GM12891 (cell line): ENCODE results near the gene SOX12.

Source experiments
- PAX5 ChIP-seq: IDR thresholded peaks from 2 replicates; pipeline ENCODE4 v1.6.1; 2011; ENCODE audit warnings: low read length, moderate library complexity, mild to moderate bottlenecking; ENCODE audit not compliant: insufficient read depth, severe bottlenecking
- POLR2A ChIP-seq: IDR thresholded peaks from 2 replicates; pipeline ENCODE4 v1.6.1; 2011; ENCODE audit warnings: low read depth, low read length, control low read depth
- POLR2AphosphoS5 ChIP-seq: IDR thresholded peaks from 2 replicates; pipeline ENCODE4 v1.6.1; 2011; ENCODE audit warnings: low read depth, low read length, control low read depth
- TAF1 ChIP-seq: IDR thresholded peaks from 2 replicates; pipeline ENCODE4 v1.6.1; 2011; ENCODE audit warnings: low read depth, low read length, control low read depth

DNA sequence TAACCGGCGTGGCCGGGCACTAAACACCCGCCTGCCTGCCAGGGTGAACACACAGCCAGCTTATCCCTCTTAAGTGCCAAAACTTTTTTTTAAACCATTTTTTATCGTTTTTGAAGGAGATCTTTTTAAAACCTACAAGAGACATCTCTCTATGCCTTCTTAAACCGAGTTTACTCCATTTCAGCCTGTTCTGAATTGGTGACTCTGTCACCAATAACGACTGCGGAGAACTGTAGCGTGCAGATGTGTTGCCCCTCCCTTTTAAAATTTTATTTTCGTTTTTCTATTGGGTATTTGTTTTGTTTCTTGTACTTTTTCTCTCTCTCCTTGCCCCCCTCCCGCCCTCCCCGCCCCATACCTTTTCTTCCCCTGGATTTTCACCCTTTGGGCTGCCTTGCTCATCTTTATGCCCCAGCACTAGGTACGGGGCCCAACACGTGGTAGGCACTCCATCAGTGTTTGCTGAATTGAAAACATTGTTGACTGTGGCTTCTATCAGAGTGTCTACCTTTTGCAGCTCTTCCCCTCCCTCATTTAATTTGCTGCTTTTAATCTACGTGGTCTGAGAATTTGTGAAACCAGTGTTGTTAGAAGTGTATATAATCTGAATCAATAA lies 26.5 kb upstream of the SOX12 start:
- TF ChIP-seq POLR2A (no peak; the same call in 1 of the 2 replicates), POLR2AphosphoS5 (no peak), TAF1 (0 out of 2 replicates have a peak, but pooled peaks have one; percentile 0), PAX5 (no peak)
